ENCODE data around the gene SSH3.
"Not testable (repeated sequence)": the region's sequence is repeated elsewhere in the genome, so short reads cannot be mapped to it uniquely, and the experiment has no call there.

The SSH3 gene

DNA sequence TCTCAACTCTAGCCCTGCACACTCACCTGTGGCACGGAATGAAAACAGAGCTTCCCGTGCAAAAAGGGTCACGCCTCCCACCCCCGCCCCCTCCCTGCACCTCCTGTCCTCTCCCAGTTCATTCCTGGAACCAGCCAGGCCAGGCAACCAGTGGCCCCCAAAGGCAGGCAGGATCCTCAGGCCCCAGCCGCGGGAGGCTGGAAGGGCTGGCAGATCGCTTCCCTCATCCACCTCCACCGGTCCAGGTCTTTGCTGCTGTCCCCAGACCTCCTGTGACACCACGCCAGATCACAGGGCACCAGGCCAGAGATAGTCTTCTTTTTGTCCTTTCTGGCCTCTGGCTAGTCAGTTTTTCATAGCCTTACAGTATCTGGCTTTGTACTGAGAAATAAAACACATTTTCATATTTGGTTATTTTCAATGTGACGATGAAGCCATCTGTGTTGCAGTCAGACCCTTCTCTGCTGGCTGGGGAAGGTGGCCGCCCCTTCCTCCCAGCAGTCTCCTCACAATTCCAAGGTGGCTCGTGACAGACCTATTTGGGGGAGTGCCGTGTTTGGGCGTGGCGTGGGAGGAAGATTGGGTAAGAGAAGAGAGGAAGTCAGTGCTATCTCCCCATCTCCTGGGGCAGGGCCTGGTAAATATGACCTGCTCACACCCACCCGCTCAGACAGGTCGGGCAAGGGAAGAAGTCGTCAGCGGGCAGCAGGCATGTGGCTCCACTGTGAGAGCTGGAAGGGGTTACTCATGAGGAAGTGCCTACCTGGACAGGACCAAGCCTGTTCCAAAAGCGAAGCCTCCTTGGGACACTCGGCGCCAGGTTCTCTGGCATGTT, 9.1 kb downstream of the SSH3 start:
- peak; percentile 66 to 71 for DNase-seq

DNA sequence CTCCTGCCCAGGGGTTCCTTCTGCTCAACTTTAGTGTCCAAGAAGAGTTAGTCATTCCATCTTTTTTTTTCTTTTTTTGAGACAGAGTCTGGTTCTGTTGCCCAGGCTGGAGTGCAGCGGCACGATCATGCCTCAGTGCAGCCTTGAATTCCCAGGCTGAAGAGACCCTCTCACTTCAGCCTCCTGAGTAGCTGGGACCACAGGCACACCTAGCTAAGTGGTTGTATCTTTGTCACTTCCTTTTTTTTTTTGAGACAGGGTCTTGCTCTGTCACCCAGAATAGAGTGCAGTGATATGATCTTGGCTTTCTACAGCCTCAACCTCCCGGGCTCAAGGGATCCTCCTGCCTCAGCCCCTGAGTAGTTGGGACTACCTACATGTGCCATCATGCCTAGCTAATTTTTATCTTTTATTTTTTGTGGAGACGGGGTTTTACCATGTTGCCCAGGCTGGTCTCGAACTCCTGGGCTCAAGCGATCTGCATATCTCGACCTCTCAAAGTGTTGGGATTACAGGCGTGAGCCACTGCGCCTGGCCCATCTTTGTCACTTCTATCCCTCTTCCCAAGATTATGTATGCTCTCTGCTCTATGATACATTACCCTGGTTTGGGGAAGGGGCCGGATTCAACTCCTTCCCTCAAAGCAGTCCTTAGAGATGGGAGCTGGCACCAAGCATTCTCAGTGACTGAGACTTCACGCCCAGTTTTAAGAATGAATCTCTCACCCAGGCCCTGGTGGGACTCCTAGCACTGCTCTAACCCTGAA, 10.0 kb downstream of the SSH3 start:
- DNase-seq = no peak

GRCh38 chr11:67314218-67314617, 10.9 kb downstream of the SSH3 start:
- DNase-seq = no peak

GRCh38 chr11:67315325-67315909, 12.1 kb downstream of the SSH3 start:
- no peak for DNase-seq

- DNase-seq = no peak
Observed at GRCh38 chr11:67316882-67317204, 13.5 kb downstream of the SSH3 start.

- peak; percentile 98 to 99 for DNase-seq
Observed at GRCh38 chr11:67317205-67317887, 14.0 kb downstream of the SSH3 start.

- DNase-seq = no peak
Observed at GRCh38 chr11:67317888-67318555, 14.7 kb downstream of the SSH3 start.

- not testable (repeated sequence) for DNase-seq
Observed at GRCh38 chr11:67318876-67319275, 15.5 kb downstream of the SSH3 start.

DNA sequence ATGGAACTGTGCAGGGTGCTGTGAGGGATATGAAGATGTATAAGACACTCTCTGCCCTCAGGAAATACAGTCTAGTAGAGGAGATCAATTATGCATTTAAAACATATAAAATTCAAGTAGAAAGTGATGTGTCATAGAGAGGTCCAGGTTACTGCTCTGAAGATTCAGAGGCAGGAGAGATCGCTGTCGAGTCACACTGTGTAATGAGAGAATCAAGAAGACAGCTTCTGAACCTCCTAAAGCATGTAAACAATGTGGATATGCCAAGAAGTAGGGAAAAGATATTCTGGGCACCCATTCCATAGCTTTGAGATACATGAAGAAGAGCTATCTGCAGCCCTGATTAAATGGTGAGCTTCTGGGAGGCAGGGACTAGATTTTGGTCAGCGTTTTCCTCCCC, 16.7 kb downstream of the SSH3 start:
- DNase-seq = no peak

GRCh38 chr11:67320691-67321090, 17.4 kb downstream of the SSH3 start:
- DNase-seq = no peak

- DNase-seq = no peak
Observed at GRCh38 chr11:67321313-67321871, 18.1 kb downstream of the SSH3 start.

DNA sequence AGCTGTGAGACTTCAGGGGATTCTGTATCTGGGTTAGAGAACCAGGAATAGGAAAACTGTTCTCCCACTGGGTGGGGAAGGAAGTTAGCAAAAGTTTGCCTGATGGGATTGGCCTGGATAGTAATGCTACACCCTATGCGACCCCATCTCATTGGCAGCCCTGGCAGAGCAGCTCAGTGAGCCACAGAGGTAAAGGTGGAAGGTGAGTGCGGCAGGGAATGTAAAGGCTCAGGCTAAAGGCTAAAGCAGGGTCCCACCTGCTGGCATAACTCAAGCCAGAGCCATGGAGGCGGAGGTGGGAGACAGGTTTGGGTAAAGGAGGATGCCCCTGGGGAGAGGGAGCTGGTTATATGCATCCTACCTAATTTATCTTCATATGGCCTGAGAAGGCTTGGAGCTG, 18.7 kb downstream of the SSH3 start:
- DNase-seq = no peak

GRCh38 chr11:67323526-67323925, 20.2 kb downstream of the SSH3 start:
- DNase-seq = no peak

GRCh38 chr11:67332081-67332691, 28.9 kb downstream of the SSH3 start:
- DNase-seq = no peak

DNA sequence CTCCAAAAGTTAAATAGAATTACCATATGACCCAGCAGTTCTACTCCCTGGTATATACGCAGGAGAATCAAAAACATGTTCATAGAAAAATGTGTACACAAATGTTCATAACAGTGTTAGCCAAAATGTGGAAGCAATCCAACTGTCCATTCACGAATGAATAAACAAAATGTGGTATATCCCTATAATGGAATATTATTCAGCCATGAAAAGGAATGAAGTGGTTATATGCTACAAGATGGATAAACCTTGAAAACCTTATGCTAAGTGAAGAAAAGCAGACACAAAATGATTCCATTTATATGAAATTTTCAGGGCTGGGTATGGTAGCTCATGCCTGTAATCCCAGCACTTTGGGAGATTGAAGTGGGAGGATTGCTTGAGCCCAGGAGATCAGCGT, 33.9 kb downstream of the SSH3 start:
- no peak for DNase-seq

DNA sequence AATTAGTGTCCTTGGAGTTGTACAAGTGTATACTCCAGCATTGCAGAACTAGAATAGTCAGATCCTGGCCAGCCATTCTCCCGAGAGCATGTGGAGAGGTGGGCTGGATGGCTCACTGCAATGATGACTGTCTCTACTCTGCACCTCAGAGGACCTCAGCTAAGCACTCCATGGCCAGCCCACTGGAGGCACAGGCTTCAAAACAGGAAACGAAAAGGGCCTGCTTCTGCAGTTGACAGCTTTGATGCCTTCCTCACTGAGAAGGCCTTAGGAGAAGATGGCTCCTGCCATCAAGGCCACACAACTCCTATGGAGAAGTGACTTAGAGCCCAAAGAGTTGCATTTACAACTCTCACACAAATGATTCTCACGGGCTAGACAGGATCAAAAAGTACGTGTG, 40.9 kb downstream of the SSH3 start:
- DNase-seq = no peak

DNA sequence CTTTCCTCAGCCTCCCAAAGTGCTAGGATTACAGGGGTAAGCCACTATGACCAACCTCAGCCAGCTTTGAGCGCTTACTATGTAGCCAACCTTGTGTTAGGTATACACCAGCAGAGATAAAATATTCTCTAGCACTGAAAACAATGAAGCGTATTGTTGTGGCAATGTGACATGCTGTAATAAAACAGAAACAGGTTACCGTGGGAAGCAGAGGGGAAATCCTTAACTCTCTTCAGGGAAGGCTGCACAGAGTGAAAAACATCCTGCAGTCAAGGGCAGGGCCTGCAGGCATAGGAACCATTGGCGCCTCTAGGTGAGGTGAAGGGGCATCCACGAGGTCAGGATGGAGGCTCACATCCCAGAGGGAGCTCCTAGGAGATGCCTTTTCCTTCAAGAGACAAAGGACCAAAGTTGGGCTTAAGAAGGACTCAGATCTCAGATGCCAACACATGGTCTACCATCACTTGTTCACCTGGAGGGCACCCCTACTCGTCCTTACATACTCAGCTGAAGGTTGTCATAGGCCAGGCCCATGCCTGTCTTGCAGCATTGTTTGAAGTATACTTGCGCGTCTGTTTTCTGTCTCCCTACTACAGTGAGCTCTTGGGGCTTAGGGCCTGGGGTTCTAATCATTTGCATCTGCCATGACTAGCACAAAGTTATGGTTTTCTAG, 42.1 kb downstream of the SSH3 start:
- DNase-seq = no peak

GRCh38 chr11:67345920-67346819, 42.8 kb downstream of the SSH3 start:
- no peak for DNase-seq

DNA sequence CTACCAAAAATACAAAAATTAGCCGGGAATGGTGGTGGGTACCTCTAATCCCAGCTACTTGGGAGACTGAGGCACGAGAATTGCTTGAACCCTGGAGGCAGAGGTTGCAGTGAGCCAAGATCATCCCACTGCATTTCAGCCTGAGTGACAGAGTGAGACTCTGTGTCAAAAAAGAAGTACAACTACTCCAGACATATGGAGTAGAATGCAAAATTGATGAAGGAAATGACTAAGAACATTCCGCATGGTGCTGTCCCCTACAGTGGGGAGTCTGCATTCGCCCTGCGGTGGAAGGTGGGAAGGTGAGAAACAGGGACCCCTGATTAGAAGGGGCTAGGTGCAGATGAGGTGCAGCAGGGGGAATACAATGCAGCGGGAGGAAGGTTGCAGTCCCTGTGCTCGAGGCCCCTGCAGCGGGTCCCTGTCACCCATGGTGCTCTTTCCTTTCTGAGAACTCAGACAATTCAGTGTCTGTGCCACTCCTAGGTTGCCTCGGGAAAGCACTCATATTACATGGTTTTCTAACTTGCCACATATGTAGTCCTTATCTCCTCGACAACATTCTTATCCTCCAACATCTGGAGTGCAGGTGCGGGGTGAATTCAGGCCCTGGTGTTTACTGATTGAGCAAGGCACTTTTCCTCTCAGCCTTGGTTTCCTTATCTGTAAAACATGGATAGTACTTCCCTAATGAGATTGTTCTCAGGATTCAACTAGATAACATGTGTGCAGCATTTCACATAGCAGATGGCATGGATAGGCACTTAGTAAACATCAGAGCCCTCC, 44.8 kb downstream of the SSH3 start:
- no peak for DNase-seq

- no peak for DNase-seq
Observed at GRCh38 chr11:67349036-67349435, 45.7 kb downstream of the SSH3 start.

Measured in activated CD4-positive, alpha-beta T cell treated with anti-CD3 and anti-CD28 coated beads for 4 hours (primary cell).